Renal cortical epithelial cell (primary cell): ENCODE results near the gene SECISBP2L. TPM values are rescaled to one million over a fixed set of nuclear protein-coding genes. Genes with fewer than 3 reads are reported as not detected.

Source experiments
- DNase-seq: peaks from one replicate; pipeline ENCODE4 v3.0.0-alpha.2; 2011; ENCODE audit warnings: low read depth
- total RNA-seq: library from RNA; depleted of rRNA; stranded (reverse); fragments of >200 nt; gene quantifications from 2 replicates; pipeline ENCODE4 v1.2.3, GENCODE V29; 2014

Gene SECISBP2L
- total RNA-seq, 1 donor from 2014 or later = 52.0 TPM

- DNase-seq = no peak
These were observed 14.7 kb upstream of the SECISBP2L start for GRCh38 chr15:49060710-49061495.

GRCh38 chr15:49059491-49059890, 13.2 kb upstream of the SECISBP2L start:
- peak; percentile 21 for DNase-seq

- DNase-seq = no peak
These were observed 12.3 kb upstream of the SECISBP2L start for GRCh38 chr15:49058559-49058958.

GRCh38 chr15:49055630-49056029, 9.4 kb upstream of the SECISBP2L start:
- DNase-seq = no peak

GRCh38 chr15:49052662-49053061, 6.4 kb upstream of the SECISBP2L start:
- DNase-seq = no peak

GRCh38 chr15:49047456-49047855, 1.2 kb upstream of the SECISBP2L start:
- DNase-seq = no peak

- peak; percentile 86 for DNase-seq
These were observed 461 bp downstream of the SECISBP2L start for GRCh38 chr15:49045751-49046219.

- peak; percentile 42 for DNase-seq
These were observed 1.3 kb downstream of the SECISBP2L start for GRCh38 chr15:49044766-49045606.

GRCh38 chr15:49044002-49044401, 2.2 kb downstream of the SECISBP2L start:
- no peak for DNase-seq

GRCh38 chr15:49042165-49042564, 4.1 kb downstream of the SECISBP2L start:
- no peak for DNase-seq

- no peak for DNase-seq
These were observed 4.8 kb downstream of the SECISBP2L start for GRCh38 chr15:49041426-49041825.

- DNase-seq = no peak
These were observed 6.1 kb downstream of the SECISBP2L start for GRCh38 chr15:49040151-49040550.

- no peak for DNase-seq
These were observed 7.9 kb downstream of the SECISBP2L start for GRCh38 chr15:49038382-49038781.

GRCh38 chr15:49037546-49037940, 8.7 kb downstream of the SECISBP2L start:
- peak; percentile 29 for DNase-seq

GRCh38 chr15:49036650-49037545, 9.3 kb downstream of the SECISBP2L start:
- DNase-seq = no peak

- DNase-seq = no peak
These were observed 10.4 kb downstream of the SECISBP2L start for GRCh38 chr15:49035825-49036224.

- no peak for DNase-seq
These were observed 13.6 kb downstream of the SECISBP2L start for GRCh38 chr15:49032601-49033145.

GRCh38 chr15:49031804-49032203, 14.4 kb downstream of the SECISBP2L start:
- DNase-seq = peak; percentile 68

GRCh38 chr15:49026700-49027099, 19.5 kb downstream of the SECISBP2L start:
- DNase-seq = no peak

- no peak for DNase-seq
These were observed 21.4 kb downstream of the SECISBP2L start for GRCh38 chr15:49024840-49025239.

GRCh38 chr15:49023354-49023753, 22.9 kb downstream of the SECISBP2L start:
- no peak for DNase-seq
